Stimulated activated CD8-positive, alpha-beta memory T cell treated with anti-CD3 and anti-CD28 coated beads, Interleukin-4, amount 100 ng/mL, for 24 hours (primary cell): Measurements from ENCODE around the gene ARHGAP8.
"Not testable (repeated sequence)": the region's sequence is repeated elsewhere in the genome, so short reads cannot be mapped to it uniquely, and the experiment has no call there.

Experiments
- DNase-seq: peaks from one replicate; pipeline ENCODE4 v3.0.0-alpha.2; 2020; ENCODE audit warnings: low read depth

Gene ARHGAP8

DNA sequence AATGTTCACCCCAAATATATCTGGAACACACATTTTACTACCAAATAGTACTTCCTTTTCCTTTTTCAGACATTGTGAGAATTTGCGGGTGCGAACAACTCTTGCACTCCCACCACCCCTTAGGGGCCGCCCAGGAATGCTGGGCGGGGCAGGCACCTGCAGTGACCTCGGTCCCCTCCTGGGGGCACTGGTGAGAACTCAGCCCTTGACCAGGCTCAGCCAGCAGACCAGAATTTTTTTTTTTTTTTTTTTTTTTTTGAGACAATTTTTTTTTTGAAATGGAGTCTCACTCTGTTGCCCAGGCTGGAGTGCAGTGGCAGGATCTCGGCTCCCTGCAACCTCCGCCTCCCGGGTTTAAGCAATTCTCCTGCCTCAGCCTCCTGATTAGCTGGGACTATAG lies 75.8 kb downstream of the ARHGAP8 start:
- DNase-seq, result no peak

DNA sequence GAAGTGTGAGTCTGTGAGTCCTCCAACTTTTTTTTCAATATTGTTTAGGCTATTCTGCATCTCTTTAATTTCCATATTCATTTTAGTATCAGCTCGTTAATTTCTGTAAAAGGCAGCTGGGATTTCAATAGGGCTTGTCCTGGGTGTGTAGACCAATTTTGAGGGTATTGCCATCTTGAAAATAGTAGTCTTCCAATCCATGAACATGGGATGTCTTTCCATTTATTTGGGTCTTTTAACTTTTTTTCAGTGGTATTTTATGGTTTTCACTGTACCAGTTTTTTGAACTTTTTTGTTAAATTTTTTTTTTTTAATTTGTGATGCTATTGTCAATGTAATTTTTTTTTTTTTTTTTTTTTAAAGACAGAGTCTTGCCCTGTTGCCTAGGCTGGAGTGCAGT lies 79.5 kb downstream of the ARHGAP8 start:
- DNase-seq, result no peak

DNA sequence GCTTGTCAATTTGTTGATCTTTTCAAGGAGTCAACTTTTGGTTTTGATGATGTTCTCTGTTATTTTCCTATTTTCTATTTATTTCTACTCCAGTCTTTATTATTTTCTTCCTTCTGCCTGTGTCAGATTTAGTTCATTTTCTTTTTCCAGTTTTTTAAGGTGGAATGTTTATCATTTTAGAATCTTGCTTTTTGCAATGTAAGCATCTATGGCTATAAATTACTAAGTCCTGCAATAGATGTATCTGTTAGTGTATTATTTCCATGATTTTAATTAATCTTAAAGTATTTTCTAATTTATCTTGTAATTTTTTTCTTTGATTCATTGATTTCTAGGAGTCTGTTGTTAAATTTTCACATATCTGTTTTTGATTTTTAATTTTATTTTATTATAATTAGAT lies 81.7 kb downstream of the ARHGAP8 start:
- DNase-seq, result no peak

- no peak for DNase-seq
Observed at GRCh38 chr22:44837481-44837880, 85.1 kb downstream of the ARHGAP8 start.

- no peak for DNase-seq
Observed at GRCh38 chr22:44838316-44839016, 86.1 kb downstream of the ARHGAP8 start.

DNA sequence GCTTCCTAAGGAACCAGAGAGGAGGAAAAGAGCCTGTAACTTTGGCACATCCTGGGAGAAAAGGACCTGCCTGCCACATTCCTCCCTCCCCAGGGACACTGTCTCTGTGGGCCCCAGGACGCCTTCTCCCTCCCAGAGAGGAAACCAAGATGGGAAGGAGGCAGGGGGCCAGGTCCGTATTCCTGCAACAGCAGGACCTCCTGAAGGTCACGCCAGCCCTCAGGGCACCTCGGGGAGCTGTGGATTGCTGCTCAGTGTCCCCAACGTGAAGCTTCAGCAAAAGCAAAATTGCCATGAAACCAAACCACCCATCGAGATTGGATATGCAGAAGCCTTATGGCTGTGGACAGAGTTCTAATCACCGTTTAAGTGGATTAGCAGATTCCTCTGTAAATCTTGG lies 86.7 kb downstream of the ARHGAP8 start:
- DNase-seq, result no peak

DNA sequence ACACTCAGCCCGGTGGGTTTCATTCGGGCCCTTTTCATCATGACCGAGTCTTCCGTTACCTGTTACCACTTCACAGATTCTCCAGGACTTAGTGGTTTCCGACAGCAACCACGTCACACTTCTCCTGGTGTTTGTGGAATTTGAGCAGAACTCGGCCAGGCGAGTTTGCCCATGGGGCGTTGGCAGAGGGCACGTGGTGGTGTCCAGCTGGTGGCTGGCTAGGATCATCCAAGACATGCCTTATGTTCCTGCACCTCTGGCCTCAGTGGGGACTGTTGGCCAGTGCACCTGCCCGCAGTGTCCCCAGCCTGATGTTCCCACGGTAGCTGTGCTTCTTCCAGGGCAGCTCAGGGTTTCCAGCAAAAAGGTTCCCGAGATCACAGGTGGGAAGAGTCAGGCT lies 87.3 kb downstream of the ARHGAP8 start:
- no peak for DNase-seq

- no peak for DNase-seq
Observed at GRCh38 chr22:44840611-44841322, 88.4 kb downstream of the ARHGAP8 start.

GRCh38 chr22:44842417-44842816 lies 90.0 kb downstream of the ARHGAP8 start:
- DNase-seq, result no peak

DNA sequence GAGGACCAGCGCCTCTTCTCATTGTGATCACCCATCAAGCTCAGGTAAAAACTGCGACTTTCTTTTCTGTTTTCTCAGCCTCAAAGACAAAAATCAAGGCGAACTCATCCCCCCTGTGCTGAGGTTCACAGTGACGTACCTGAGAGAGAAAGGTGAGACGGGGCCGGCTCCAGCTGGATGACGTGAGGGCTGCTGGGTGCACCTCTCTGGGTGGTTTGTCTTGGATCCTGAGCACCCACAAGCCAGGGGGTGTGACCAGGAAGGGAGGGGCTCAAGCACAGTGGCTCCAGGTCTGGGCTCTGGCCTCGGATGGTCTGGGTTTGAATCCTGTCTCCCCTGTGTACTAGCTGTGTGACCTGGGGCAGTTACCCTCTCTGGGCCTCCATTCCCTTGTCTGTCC lies 92.8 kb downstream of the ARHGAP8 start:
- DNase-seq, result no peak

DNA sequence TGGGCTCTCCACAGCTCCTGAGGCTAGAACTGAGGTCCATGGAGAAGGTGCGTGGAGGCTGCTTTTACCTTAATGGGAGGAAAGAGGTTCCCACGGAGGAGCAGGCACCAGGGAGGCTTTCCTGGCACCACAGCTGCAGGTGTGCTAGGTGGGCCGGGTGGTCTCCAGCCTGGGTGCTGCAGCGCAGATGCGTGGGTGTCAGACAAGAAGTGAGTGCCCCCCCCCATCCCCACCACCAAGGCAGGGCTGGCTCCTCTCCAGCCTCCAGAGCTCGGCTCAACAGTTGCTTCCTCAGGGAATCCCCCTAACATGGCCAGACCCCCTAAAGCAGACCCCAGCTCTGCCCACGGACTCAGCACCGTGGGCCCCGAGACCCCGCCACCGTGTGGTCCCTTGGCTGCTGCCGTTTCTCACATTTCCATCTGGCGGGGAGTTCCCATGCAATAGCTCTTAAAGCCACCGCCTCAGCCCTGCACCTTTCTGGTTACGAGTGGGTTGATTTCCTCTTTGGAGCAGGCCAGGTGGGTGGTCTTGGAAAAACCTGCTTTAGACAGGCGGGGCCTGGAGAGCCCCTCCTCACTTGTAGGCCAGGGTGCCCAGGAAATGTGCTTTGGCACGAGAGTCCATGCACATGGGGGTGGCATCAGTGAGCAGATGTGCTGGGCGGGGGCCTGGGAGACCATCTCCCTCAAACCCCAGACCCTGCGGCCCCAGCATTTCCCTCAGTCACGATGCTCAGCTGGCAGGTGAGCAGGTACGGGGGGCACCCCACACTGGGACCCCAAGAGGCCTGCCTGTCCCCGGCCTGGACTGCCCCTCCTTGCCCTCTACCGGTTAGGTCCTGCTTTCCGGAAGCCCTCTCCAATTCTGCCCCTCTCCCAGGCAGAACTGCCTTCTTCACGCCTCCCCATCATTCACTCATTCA lies 93.7 kb downstream of the ARHGAP8 start:
- DNase-seq, result no peak

DNA sequence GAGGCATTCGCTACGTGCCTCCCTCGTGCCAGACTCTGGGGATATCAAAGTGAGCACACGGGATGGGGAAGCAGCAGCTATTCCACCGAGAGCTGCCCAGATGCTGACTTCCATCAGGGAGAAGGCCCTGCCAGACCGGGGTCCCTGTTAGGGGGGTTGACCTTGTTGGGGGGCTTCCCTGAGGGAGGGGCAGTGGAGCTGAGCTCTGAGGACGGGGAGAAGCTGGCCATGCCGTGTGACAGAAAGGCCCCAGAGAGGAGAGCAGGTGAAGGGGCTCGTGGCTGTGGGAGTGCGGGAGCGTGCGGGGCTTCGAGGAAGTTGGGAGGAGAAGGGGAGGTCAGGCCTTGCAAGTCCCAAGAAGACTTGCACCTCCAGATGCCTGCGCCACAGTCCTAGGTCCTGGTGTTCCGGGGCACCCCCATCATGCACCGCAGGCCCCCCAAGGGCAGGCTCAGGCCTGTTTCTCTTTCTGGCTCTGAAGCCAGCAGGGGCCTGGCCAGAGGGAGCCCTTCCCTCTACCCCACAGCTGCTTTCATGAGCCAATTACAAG lies 94.4 kb downstream of the ARHGAP8 start:
- DNase-seq, result no peak

GRCh38 chr22:44847380-44847779 lies 95.0 kb downstream of the ARHGAP8 start:
- no peak for DNase-seq

DNA sequence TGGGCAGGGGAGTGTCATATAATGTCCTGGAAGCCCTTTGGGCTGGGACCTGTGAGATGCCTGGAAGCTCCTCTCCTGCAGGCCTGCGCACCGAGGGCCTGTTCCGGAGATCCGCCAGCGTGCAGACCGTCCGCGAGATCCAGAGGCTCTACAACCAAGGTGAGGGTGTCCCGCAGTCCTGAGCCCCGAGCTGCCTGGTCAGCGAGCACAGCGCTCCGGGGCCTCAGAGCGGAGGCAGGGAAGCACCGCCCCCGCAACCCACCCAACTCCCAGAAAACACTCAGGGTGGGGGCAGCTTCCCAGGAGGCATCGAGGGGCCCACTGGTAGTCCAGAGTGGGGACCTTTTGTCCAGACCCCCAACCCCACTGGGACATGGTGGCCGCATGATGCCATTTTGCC lies 95.5 kb downstream of the ARHGAP8 start:
- no peak for DNase-seq

- no peak for DNase-seq
Observed at GRCh38 chr22:44848296-44848741, 95.9 kb downstream of the ARHGAP8 start.

GRCh38 chr22:44848791-44849420 lies 96.5 kb downstream of the ARHGAP8 start:
- DNase-seq, result no peak

DNA sequence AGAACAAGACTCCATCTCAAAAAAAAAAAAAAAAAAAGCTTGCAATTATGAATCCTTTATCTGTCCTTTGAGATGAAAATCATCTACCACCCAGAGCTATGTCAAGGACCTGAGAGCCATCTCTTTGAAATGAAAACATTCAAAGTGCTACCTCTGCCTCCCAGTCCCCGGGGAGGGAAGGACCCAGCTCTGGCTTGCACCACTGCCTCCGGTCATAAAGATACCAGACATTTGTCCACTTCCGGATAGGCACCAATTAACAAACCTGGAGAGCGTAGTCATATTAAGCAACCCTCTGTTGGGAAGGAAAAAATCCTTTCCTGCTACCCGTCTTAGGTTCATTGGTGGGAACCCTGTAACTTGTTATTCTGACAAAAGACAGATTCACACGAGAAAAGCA lies 98.6 kb downstream of the ARHGAP8 start:
- no peak for DNase-seq

DNA sequence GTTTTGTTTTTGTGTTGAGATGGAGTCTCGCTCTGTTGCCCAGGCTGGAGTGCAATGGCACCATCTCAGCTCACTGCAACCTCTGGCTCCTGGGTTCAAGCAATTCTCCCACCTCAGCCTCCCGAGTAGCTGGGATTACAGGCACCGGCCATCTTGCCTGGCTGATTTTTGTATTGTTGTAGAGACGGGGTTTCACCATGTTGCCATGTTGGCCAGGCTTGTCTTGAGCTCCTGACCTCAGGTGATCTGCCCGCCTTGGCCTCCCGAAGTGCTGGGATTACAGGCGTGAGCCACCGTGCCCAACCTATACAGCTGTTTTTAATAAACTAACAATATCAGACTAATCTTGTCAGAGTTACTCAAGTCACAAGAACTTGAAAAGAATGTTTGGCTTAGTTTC lies 102.3 kb downstream of the ARHGAP8 start:
- not testable (repeated sequence) for DNase-seq

DNA sequence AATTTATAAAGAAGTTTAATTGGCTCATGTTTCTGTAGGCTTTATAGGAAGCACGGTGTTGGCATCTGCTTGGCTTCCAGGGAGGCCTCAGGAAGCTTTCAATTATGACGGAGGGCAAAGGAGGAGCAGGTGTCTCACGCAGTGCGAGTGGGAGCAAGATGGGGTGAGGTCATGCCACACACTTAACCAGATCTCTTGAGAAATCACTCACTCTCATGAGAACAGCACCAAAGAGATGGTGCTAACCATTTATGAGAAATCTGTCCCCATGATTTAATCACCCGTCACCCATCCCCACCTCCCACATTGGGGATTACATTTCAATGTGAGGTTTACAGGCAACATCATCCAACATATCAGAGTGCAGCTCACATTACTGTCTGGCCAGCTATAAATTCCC lies 103.5 kb downstream of the ARHGAP8 start:
- no peak for DNase-seq

GRCh38 chr22:44858819-44859218 lies 106.4 kb downstream of the ARHGAP8 start:
- not testable (repeated sequence) for DNase-seq

GRCh38 chr22:44859641-44860040 lies 107.3 kb downstream of the ARHGAP8 start:
- no peak for DNase-seq

DNA sequence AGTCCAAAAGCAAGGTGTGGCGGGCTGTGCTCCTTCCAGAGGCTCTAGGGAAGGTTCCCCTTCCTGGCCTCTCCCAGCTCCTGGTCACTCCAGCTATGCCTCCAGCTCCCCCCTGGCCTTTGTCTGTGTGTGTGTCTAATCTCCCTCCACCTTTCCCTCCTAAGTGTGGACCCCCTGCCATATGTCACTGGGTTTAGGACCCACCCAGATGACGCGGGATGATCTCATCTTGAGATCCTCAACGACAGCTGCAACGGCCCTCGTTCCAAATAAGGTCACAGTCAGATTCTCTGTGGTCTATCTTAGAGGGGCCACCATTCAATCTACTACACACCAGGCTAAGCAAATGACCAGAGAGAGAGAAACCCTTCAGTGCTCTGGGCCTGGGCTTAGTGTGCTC lies 107.9 kb downstream of the ARHGAP8 start:
- DNase-seq, result no peak
